ENCODE data around the gene BLNK. TPM values are rescaled to one million over a fixed set of nuclear protein-coding genes. Genes with fewer than 3 reads are reported as not detected.

The BLNK gene
- total RNA-seq, 8 experiments from 2014 or later: 0.13 to 12.1 (median 1.00) TPM; not detected in 1

- Histone ChIP-seq H3K4me3 (no peak overlapping the region), H3K27ac (no peak overlapping the region), H3K4me1 (replicated peaks in 1 of 2) (peaks cover 0 to 5% of the 10 kb centered on the region in 2 donors)
- ATAC-seq (replicated peaks in 6 of 8): no peak
- 0 to 100% (median 67%) methylated on average over 1 of the region's 1 CpG; no CpG with 5 or more reads in 3 of the 10 experiments for WGBS, 10 experiments
- in situ Hi-C loops (cut with MboI; ENCODE audit: low pct_unique_long_range_greater_than_20kb in 2 of 9, low sequenced_read_pairs in 9 of 9, unreplicated experiment in 9 of 9): loop anchor here in 1 of 9 experiments (25.0 kb wide), 1 partner anchor 264 kb away; the partner anchor contains the start of gene CCNJ
Observed at GRCh38 chr10:96301616-96302015, 30.2 kb upstream of the BLNK start.

- H3K4me3 ChIP-seq: no peak overlapping the region
- 18 to 100% (median 72%) methylated on average over 1 to 5 of the region's 5 CpGs for WGBS, 10 experiments
- in situ Hi-C loops (cut with MboI; ENCODE audit: low pct_unique_long_range_greater_than_20kb in 2 of 9, low sequenced_read_pairs in 9 of 9, unreplicated experiment in 9 of 9): loop anchor here in 3 of 9 experiments (10.0 to 25.0 kb wide), 2 partner anchors 65 to 287 kb away; no protein-coding TSS in a partner anchor
- ATAC-seq (replicated peaks in 6 of 8): no peak
- H3K27ac ChIP-seq: no peak overlapping the region
- H3K4me1 ChIP-seq (replicated peaks in 1 of 2): peaks cover 0 to 5% of the 10 kb centered on the region in 2 donors
Observed at GRCh38 chr10:96299383-96299782, 28.0 kb upstream of the BLNK start.

- in situ Hi-C loops (cut with MboI; ENCODE audit: low pct_unique_long_range_greater_than_20kb in 2 of 9, low sequenced_read_pairs in 9 of 9, unreplicated experiment in 9 of 9): loop anchor here in 3 of 9 experiments (10.0 to 25.0 kb wide), 2 partner anchors 64 to 286 kb away; no protein-coding TSS in a partner anchor
- 43 to 100% (median 93%) methylated on average over 1 to 3 of the region's 3 CpGs; no CpG with 5 or more reads in 3 of the 10 experiments for WGBS, 10 experiments
- Histone ChIP-seq H3K27ac (no peak overlapping the region), H3K4me3 (no peak overlapping the region), H3K4me1 (replicated peaks in 1 of 2) (peaks cover 0 to 5% of the 10 kb centered on the region in 2 donors)
- ATAC-seq (replicated peaks in 6 of 8): no peak
Observed at GRCh38 chr10:96298362-96298761, 27.0 kb upstream of the BLNK start.

- 29 to 100% (median 82%) methylated on average over 1 to 2 of the region's 2 CpGs; no CpG with 5 or more reads in 3 of the 10 experiments for WGBS, 10 experiments
- no peak overlapping the region for H3K27ac ChIP-seq
- H3K4me1 ChIP-seq (replicated peaks in 1 of 2): peaks cover 0 to 5% of the 10 kb centered on the region in 2 donors
- no peak overlapping the region for H3K4me3 ChIP-seq
- ATAC-seq (replicated peaks in 6 of 8): no peak
- in situ Hi-C loops (cut with MboI; ENCODE audit: low pct_unique_long_range_greater_than_20kb in 2 of 9, low sequenced_read_pairs in 9 of 9, unreplicated experiment in 9 of 9): loop anchor here in 3 of 9 experiments (10.0 to 25.0 kb wide), 2 partner anchors 63 to 285 kb away; no protein-coding TSS in a partner anchor
Observed at GRCh38 chr10:96297486-96297885, 26.1 kb upstream of the BLNK start.

GRCh38 chr10:96295475-96295874 lies 24.1 kb upstream of the BLNK start:
- Histone ChIP-seq H3K4me1 (replicated peaks in 1 of 2) (no peaks in the 10 kb centered on the region), H3K4me3 (no peak overlapping the region), H3K27ac (no peak overlapping the region)
- in situ Hi-C loops (cut with MboI; ENCODE audit: low pct_unique_long_range_greater_than_20kb in 2 of 9, low sequenced_read_pairs in 9 of 9, unreplicated experiment in 9 of 9): loop anchor here in 3 of 9 experiments (10.0 to 25.0 kb wide), 2 partner anchors 61 to 283 kb away; no protein-coding TSS in a partner anchor
- ATAC-seq (replicated peaks in 6 of 8): no peak
- WGBS, 10 experiments: 14 to 100% (median 70%) methylated on average over 2 to 4 of the region's 4 CpGs; no CpG with 5 or more reads in 1 of the 10 experiments

- peak; percentile 64 to 99 (median 81) for ATAC-seq (replicated peaks in 6 of 8)
- WGBS, 10 experiments: 0 to 47% (median 18%) methylated on average over 2 to 6 of the region's 7 CpGs; no CpG with 5 or more reads in 1 of the 10 experiments
- Histone ChIP-seq H3K4me3 (no peak overlapping the region), H3K27ac (no peak overlapping the region), H3K4me1 (replicated peaks in 1 of 2) (no peaks in the 10 kb centered on the region)
- in situ Hi-C loops (cut with MboI; ENCODE audit: low pct_unique_long_range_greater_than_20kb in 2 of 9, low sequenced_read_pairs in 9 of 9, unreplicated experiment in 9 of 9): loop anchor here in 3 of 9 experiments (10.0 to 25.0 kb wide), 2 partner anchors 58 to 281 kb away; no protein-coding TSS in a partner anchor
Observed at GRCh38 chr10:96292971-96293920, 21.9 kb upstream of the BLNK start.

- in situ Hi-C loops (cut with MboI; ENCODE audit: low pct_unique_long_range_greater_than_20kb in 2 of 9, low sequenced_read_pairs in 9 of 9, unreplicated experiment in 9 of 9): loop anchor here in 3 of 9 experiments (10.0 to 25.0 kb wide), 2 partner anchors 56 to 278 kb away; no protein-coding TSS in a partner anchor
- no peak overlapping the region for H3K4me3 ChIP-seq
- no peaks in the 10 kb centered on the region for H3K4me1 ChIP-seq (replicated peaks in 1 of 2)
- 40 to 95% (median 83%) methylated on average over 1 to 4 of the region's 4 CpGs for WGBS, 10 experiments
- no peak for ATAC-seq (replicated peaks in 6 of 8)
- H3K27ac ChIP-seq: no peak overlapping the region
Observed at GRCh38 chr10:96290368-96291133, 19.2 kb upstream of the BLNK start.

GRCh38 chr10:96289218-96289910 lies 18.0 kb upstream of the BLNK start:
- Histone ChIP-seq H3K4me1 (replicated peaks in 1 of 2) (no peaks in the 10 kb centered on the region), H3K27ac (no peak overlapping the region), H3K4me3 (no peak overlapping the region)
- no peak for ATAC-seq (replicated peaks in 6 of 8)
- in situ Hi-C loops (cut with MboI; ENCODE audit: low pct_unique_long_range_greater_than_20kb in 2 of 9, low sequenced_read_pairs in 9 of 9, unreplicated experiment in 9 of 9): loop anchor here in 2 of 9 experiments (25.0 kb wide), 1 partner anchor 277 kb away; no protein-coding TSS in a partner anchor
- WGBS, 10 experiments: 49 to 100% (median 92%) methylated on average over 4 to 9 of the region's 9 CpGs; no CpG with 5 or more reads in 1 of the 10 experiments

- Histone ChIP-seq H3K27ac (no peak overlapping the region), H3K4me3 (no peak overlapping the region), H3K4me1 (replicated peaks in 1 of 2) (no peaks in the 10 kb centered on the region)
- peak in 1 of 8 experiments; percentile 4 for ATAC-seq (replicated peaks in 6 of 8)
- in situ Hi-C loops (cut with MboI; ENCODE audit: low pct_unique_long_range_greater_than_20kb in 2 of 9, low sequenced_read_pairs in 9 of 9, unreplicated experiment in 9 of 9): loop anchor here in 2 of 9 experiments (25.0 kb wide), 1 partner anchor 276 kb away; no protein-coding TSS in a partner anchor
- 4 to 72% (median 49%) methylated on average over 3 to 5 of the region's 5 CpGs for WGBS, 10 experiments
Observed at GRCh38 chr10:96288151-96288621, 16.8 kb upstream of the BLNK start.

GRCh38 chr10:96287392-96288105 lies 16.2 kb upstream of the BLNK start:
- Histone ChIP-seq H3K27ac (no peak overlapping the region), H3K4me3 (no peak overlapping the region), H3K4me1 (replicated peaks in 1 of 2) (no peaks in the 10 kb centered on the region)
- WGBS, 10 experiments: 0 to 68% (median 24%) methylated on average over 3 to 6 of the region's 6 CpGs; no CpG with 5 or more reads in 1 of the 10 experiments
- in situ Hi-C loops (cut with MboI; ENCODE audit: low pct_unique_long_range_greater_than_20kb in 2 of 9, low sequenced_read_pairs in 9 of 9, unreplicated experiment in 9 of 9): loop anchor here in 2 of 9 experiments (25.0 kb wide), 1 partner anchor 275 kb away; no protein-coding TSS in a partner anchor
- ATAC-seq (replicated peaks in 6 of 8): peak in 3 of 8 experiments; percentile 84 to 86 (median 85)

GRCh38 chr10:96285331-96285752 lies 14.0 kb upstream of the BLNK start:
- in situ Hi-C loops (cut with MboI; ENCODE audit: low pct_unique_long_range_greater_than_20kb in 2 of 9, low sequenced_read_pairs in 9 of 9, unreplicated experiment in 9 of 9): loop anchor here in 2 of 9 experiments (25.0 kb wide), 1 partner anchor 273 kb away; no protein-coding TSS in a partner anchor
- 27 to 100% (median 60%) methylated on average over 1 to 3 of the region's 8 CpGs; no CpG with 5 or more reads in 1 of the 10 experiments for WGBS, 10 experiments
- Histone ChIP-seq H3K4me3 (no peak overlapping the region), H3K4me1 (replicated peaks in 1 of 2) (no peaks in the 10 kb centered on the region), H3K27ac (no peak overlapping the region)
- peak in 3 of 8 experiments; percentile 33 to 53 (median 37) for ATAC-seq (replicated peaks in 6 of 8)

Data from motor neuron (in vitro differentiated cells).